Gastroesophageal sphincter (tissue), 4 donors: ENCODE results near the gene IRGQ. TPM values are rescaled to one million over a fixed set of nuclear protein-coding genes. Genes with fewer than 3 reads are reported as not detected.

ENCODE experiments used
- ATAC-seq: fragments of 150-250 bp; one replicate; pipeline ENCODE4 v1.9.1; 2016; ENCODE audit warnings: mild to moderate bottlenecking, moderate library complexity
- H3K27ac ChIP-seq, 4 donors: fragments of 200-600 bp; sonication (generic) in 3 of 4; 1 replicate in 3 of 4; 2 replicates in 1 of 4; pipeline ENCODE4 v1.5.1; 2016 to 2019
- H3K27me3 ChIP-seq: fragments of 200-600 bp; sonication (generic); one replicate; pipeline ENCODE4 v1.5.1; 2019
- H3K36me3 ChIP-seq, 2 donors: fragments of 200-600 bp; sonication (generic); one replicate each; pipeline ENCODE4 v1.5.1; 2019; ENCODE audit warnings: control low read depth in 1 of 2
- H3K4me1 ChIP-seq, 3 donors: fragments of 200-600 bp; sonication (generic); 1 replicate in 2 of 3; 2 replicates in 1 of 3; pipeline ENCODE4 v1.5.1; 2016 to 2019; ENCODE audit warnings: control low read depth in 2 of 3
- H3K4me3 ChIP-seq, 2 donors: fragments of 200-600 bp; sonication (generic); one replicate each; pipeline ENCODE4 v1.5.1; 2019; ENCODE audit warnings: mild to moderate bottlenecking in 1 of 2, moderate library complexity in 1 of 2
- H3K9me3 ChIP-seq, 3 donors: fragments of 200-600 bp; sonication (generic); one replicate each; pipeline ENCODE4 v1.5.1; 2017 to 2019; ENCODE audit warnings: control low read depth in 2 of 3
- CTCF ChIP-seq, 4 experiments: fragments of 200-600 bp in 2 of 4; fragments of 450-650 bp in 2 of 4; sonication (generic) in 1 of 4; IDR thresholded peaks; one replicate each; pipeline ENCODE4 v1.5.1; 2017 to 2019; ENCODE audit warnings: antibody characterized with exemption in 4 of 4, mild to moderate bottlenecking in 2 of 4, moderate library complexity in 2 of 4
- EP300 ChIP-seq: sonication (generic); formaldehyde crosslinking; IDR thresholded peaks from one replicate; pipeline ENCODE4 v1.6.1; 2017; ENCODE audit warnings: antibody characterized with exemption, mild to moderate bottlenecking
- POLR2A ChIP-seq, 2 donors: fragments of 450-650 bp; IDR thresholded peaks; one replicate each; pipeline ENCODE4 v1.6.1; 2017; ENCODE audit warnings: antibody characterized with exemption in 2 of 2, mild to moderate bottlenecking in 2 of 2, moderate library complexity in 1 of 2
- POLR2AphosphoS5 ChIP-seq: sonication (generic); formaldehyde crosslinking; IDR thresholded peaks from one replicate; pipeline ENCODE4 v1.6.1; 2017; ENCODE audit warnings: antibody characterized with exemption
- WGBS, 2 donors: methylation state at CpG; one replicate each; pipeline ENCODE4 v1.1.5; 2018; ENCODE audit warnings: low coverage in 1 of 2; 5-methylcytosine and 5-hydroxymethylcytosine counted together
- total RNA-seq, 4 donors: library from RNA; depleted of rRNA; stranded (reverse); fragments of >200 nt; gene quantifications; one replicate each; pipeline ENCODE4 v1.1.0, GENCODE V29; 2016

IRGQ gene
- total RNA-seq, 4 donors from 2014 or later: 25.5 to 38.5 (median 27.8) TPM

DNA sequence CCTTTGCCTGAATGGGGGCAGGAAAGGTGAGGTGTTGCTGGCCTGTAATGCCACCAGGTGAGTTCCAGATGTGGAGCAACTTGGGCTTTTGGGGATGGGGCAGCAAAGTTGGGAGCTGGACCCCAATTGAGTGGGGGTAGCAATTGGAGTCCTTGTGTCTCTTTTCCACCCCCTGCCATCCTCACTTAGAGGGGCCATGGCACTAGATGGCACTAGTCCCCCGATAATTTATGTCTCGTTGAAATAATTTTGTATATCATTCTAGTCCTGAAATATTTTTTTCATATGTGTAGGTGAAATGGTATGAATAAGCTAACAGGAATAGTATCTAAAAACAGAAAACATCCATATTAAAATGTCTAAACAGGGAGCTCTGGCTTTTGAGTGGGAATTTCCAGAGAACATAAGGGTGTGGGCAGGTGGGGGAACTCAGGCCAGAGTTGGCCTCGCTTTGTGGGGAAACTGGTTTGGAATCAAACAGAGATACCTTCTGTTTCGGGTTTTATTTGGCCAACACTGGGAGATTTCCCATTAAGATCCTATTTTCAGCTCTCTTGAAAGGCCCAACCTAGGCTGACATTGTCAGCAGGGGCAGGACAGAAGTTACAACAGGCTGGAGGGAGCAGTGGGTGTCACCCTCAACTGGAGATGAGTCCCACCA lies 3.8 kb upstream of the IRGQ start:
- Histone ChIP-seq H3K4me1 (peaks cover 5 to 28% (median 13%) of the 10 kb centered on the region in 3 donors), H3K9me3 (no peaks in the 10 kb centered on the region), H3K36me3 (peaks cover 0 to 53% of the 10 kb centered on the region in 2 donors), H3K4me3 (no peak overlapping the region), H3K27ac (no peak overlapping the region), H3K27me3 (no peaks in the 10 kb centered on the region)
- WGBS, 2 donors: 59 to 63% methylated on average over 4 of the region's 4 CpGs
- ATAC-seq: no peak
- TF ChIP-seq POLR2A (IDR thresholded peaks at IDR 0.05): no peak
- TF ChIP-seq EP300: no peak
- no peak for TF ChIP-seq POLR2AphosphoS5
- TF ChIP-seq CTCF (IDR thresholded peaks at IDR 0.05): no peak

DNA sequence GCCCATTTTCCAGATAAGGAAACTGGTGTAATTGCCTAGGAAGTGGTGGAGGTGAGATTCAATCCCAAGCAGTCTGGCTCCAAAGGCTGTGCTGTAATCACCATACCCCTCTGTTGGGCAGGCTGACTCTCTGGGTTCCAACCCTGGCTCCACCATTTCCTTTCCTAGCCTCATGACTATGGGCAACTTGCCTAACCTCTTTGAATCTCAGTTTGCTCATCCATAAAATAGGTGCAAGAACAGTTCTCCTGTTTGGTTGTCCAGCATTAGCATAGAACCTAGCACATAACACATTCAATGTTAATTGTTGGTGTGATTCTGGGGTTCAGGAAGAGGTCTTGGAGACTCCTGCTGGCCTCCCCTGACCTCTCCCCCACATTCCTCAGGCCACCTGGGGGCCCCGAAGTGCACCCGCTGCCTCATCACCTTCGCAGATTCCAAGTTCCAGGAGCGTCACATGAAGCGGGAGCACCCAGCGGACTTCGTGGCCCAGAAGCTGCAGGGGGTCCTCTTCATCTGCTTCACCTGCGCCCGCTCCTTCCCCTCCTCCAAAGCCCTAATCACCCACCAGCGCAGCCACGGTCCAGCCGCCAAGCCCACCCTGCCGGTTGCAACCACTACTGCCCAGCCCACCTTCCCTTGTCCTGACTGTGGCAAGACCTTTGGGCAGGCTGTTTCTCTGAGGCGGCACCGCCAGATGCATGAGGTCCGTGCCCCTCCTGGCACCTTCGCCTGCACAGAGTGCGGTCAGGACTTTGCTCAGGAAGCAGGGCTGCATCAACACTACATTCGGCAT lies 2.7 kb upstream of the IRGQ start:
- Histone ChIP-seq H3K27ac (no peak overlapping the region), H3K27me3 (no peaks in the 10 kb centered on the region), H3K36me3 (peaks cover 0 to 54% of the 10 kb centered on the region in 2 donors), H3K9me3 (no peaks in the 10 kb centered on the region), H3K4me3 (no peak overlapping the region), H3K4me1 (peaks cover 5 to 39% (median 24%) of the 10 kb centered on the region in 3 donors)
- WGBS, 2 donors: 84% methylated on average over 8 of the region's 19 CpGs; no CpG with 5 or more reads in 1 of the 2 donors
- TF ChIP-seq CTCF (IDR thresholded peaks at IDR 0.05): no peak
- no peak for TF ChIP-seq POLR2A (IDR thresholded peaks at IDR 0.05)
- TF ChIP-seq POLR2AphosphoS5: no peak
- no peak for TF ChIP-seq EP300
- ATAC-seq: no peak

DNA sequence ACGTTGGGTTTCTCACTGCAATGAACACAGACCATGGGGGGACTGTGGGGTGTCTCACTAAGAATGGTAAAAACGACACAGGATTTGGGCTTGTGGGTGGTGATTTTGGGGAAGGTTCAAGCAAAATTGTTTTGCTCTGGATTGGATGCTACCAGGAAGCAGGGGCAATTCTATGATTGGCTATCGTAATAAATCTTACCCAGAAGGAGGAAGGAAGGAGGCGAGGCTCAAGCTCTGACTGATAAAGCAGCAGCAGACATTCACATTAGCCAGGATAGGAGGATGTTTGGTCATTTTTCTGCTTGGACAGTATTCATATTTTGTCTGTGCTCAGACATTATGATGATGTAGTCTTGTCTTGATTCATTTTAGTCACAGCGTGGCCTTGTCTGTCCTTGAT lies 1.9 kb upstream of the IRGQ start:
- no peaks in the 10 kb centered on the region for H3K9me3 ChIP-seq
- ATAC-seq: no peak
- H3K36me3 ChIP-seq: peaks cover 0 to 60% of the 10 kb centered on the region in 2 donors
- H3K27ac ChIP-seq: peak overlapping the region in 2 of 4 donors; percentile 21 to 92
- H3K4me3 ChIP-seq: no peak overlapping the region
- peaks cover 5 to 47% (median 29%) of the 10 kb centered on the region in 3 donors for H3K4me1 ChIP-seq
- WGBS, 2 donors: 49 to 54% methylated on average over 2 to 4 of the region's 5 CpGs
- TF ChIP-seq EP300 (no peak), POLR2A (IDR thresholded peaks at IDR 0.05) (no peak), POLR2AphosphoS5 (no peak), CTCF (IDR thresholded peaks at IDR 0.05) (no peak)
- H3K27me3 ChIP-seq: no peaks in the 10 kb centered on the region

GRCh38 chr19:43596842-43597461 lies 1.0 kb upstream of the IRGQ start:
- peaks cover 0 to 62% of the 10 kb centered on the region in 2 donors for H3K36me3 ChIP-seq
- H3K27me3 ChIP-seq: no peaks in the 10 kb centered on the region
- peaks cover 5 to 52% (median 29%) of the 10 kb centered on the region in 3 donors for H3K4me1 ChIP-seq

More at GRCh38 chr19:43596842-43597461, 1.0 kb upstream of the IRGQ start:
- ATAC-seq: no peak
- 0 to 20% methylated on average over 1 to 6 of the region's 7 CpGs for WGBS, 2 donors
- peak overlapping the region; percentile 56 to 63 for H3K4me3 ChIP-seq
- H3K9me3 ChIP-seq: no peaks in the 10 kb centered on the region
- TF ChIP-seq EP300 (no peak), CTCF (IDR thresholded peaks at IDR 0.05) (no peak), POLR2A (IDR thresholded peaks at IDR 0.05) (no peak), POLR2AphosphoS5 (no peak)
- H3K27ac ChIP-seq: peak overlapping the region; percentile 79 to 98 (median 94)
